T-cell (primary cell): ENCODE data around the gene TMEM19. TPM values are rescaled to one million over a fixed set of nuclear protein-coding genes. Genes with fewer than 3 reads are reported as not detected.

ENCODE experiments used
- ATAC-seq, 4 experiments: fragments of 200-7000 bp in 3 of 4; fragments of 150-1000 bp in 1 of 4; cut with Tn5 transposase; replicated peaks in 1 of 4; 1 replicate in 3 of 4; 2 replicates in 1 of 4; pipeline ENCODE4 v1.10.0; 2021; ENCODE audit warnings: moderate library complexity in 3 of 4, mild to moderate bottlenecking in 2 of 4, moderate number of reproducible peaks in 1 of 4
- CTCF ChIA-PET, 2 donors: fragments of 300-600 bp; sonication (Branson Sonifier 250); formaldehyde crosslinking; loops; one replicate each; lab custom pipeline; 2022; ENCODE audit warnings: antibody characterized with exemption in 2 of 2; lab: Charles Lee
- POLR2A ChIA-PET, 2 donors: fragments of 300-600 bp; sonication (Branson Sonifier 250); formaldehyde crosslinking; loops; one replicate each; lab custom pipeline; 2022; ENCODE audit warnings: antibody characterized with exemption in 2 of 2; lab: Charles Lee
- DNase-seq, 35 experiments: peaks; one replicate each; pipeline versions ENCODE4 v3.0.0 to v3.0.0-alpha.2; 2013 to 2023
- H3K27ac ChIP-seq: one replicate; pipeline ENCODE4 v1.5.1; 2013; ENCODE audit warnings: low read length
- H3K27me3 ChIP-seq, 2 experiments: replicated peaks in 1 of 2; 1 replicate in 1 of 2; 2 replicates in 1 of 2; pipeline versions ENCODE4 v1.6.1 to v1.7.0; 2013; ENCODE audit warnings: low read length in 1 of 2, mixed read lengths in 1 of 2; ENCODE audit not compliant: control insufficient read depth in 2 of 2, insufficient read depth in 2 of 2; ENCODE audit errors: extremely low read depth in 1 of 2
- H3K36me3 ChIP-seq, 2 donors: 1 replicate in 1 of 2; 2 replicates in 1 of 2; pipeline versions ENCODE4 v1.6.1 to v1.7.0; 2013; ENCODE audit warnings: low read length in 1 of 2; ENCODE audit not compliant: control insufficient read depth in 2 of 2, insufficient read depth in 1 of 2; ENCODE audit errors: extremely low read depth in 1 of 2
- H3K4me1 ChIP-seq, 2 experiments: 1 replicate in 1 of 2; 2 replicates in 1 of 2; pipeline versions ENCODE4 v1.6.1 to v1.7.0; 2013; ENCODE audit warnings: low read length in 2 of 2, mixed read lengths in 1 of 2; ENCODE audit not compliant: insufficient read depth in 2 of 2, control insufficient read depth in 1 of 2; ENCODE audit errors: extremely low read depth in 1 of 2
- H3K4me3 ChIP-seq, 2 donors: 1 replicate in 1 of 2; 2 replicates in 1 of 2; pipeline versions ENCODE4 v1.5.1 to v1.7.0; 2013; ENCODE audit warnings: mild to moderate bottlenecking in 2 of 2, low read length in 1 of 2, moderate library complexity in 1 of 2; ENCODE audit not compliant: control insufficient read depth in 1 of 2; ENCODE audit errors: extremely low read depth in 1 of 2
- H3K9me3 ChIP-seq: 2 replicates; pipeline ENCODE4 v1.7.0; 2013
- H3K27ac Mint-ChIP-seq, 2 donors: one replicate each; pipeline ENCODE4 v1.8.0; 2020 to 2021; ENCODE audit warnings: mild to moderate bottlenecking in 2 of 2, mixed read lengths in 2 of 2
- H3K27me3 Mint-ChIP-seq, 2 donors: one replicate each; pipeline ENCODE4 v1.8.0; 2021 to 2022; ENCODE audit warnings: mixed read lengths in 2 of 2
- H3K36me3 Mint-ChIP-seq: one replicate; pipeline ENCODE4 v1.8.0; 2021; ENCODE audit warnings: mixed read lengths
- H3K4me1 Mint-ChIP-seq, 3 donors: one replicate each; pipeline ENCODE4 v1.8.0; 2020 to 2022; ENCODE audit warnings: mixed read lengths in 3 of 3, mild to moderate bottlenecking in 1 of 3
- H3K4me3 Mint-ChIP-seq, 3 donors: one replicate each; pipeline ENCODE4 v1.8.0; 2020 to 2022; ENCODE audit warnings: mild to moderate bottlenecking in 3 of 3, mixed read lengths in 3 of 3, moderate library complexity in 3 of 3
- H3K9me3 Mint-ChIP-seq, 3 donors: one replicate each; pipeline ENCODE4 v1.8.0; 2020 to 2022; ENCODE audit warnings: mixed read lengths in 3 of 3
- WGBS: methylation state at CpG from one replicate; pipeline ENCODE4 v1.1.5; 2013; ENCODE audit warnings: missing lambda C conversion rate; ENCODE audit not compliant: insufficient coverage; 5-methylcytosine and 5-hydroxymethylcytosine counted together
- total RNA-seq, 35 experiments: library from RNA in 6 of 35; stranded (reverse) in 6 of 35; fragments of 120-200 nt in 1 of 35; gene quantifications; one replicate each; pipeline versions ENCODE4 v1.2.1 to v1.2.4 and lab custom pipeline; 2013 to 2026

Gene TMEM19
- total RNA-seq, 5 donors from 2014 or later (not counting 1 experiment from before 2014, with no cell fraction given) = 14.1 to 21.5 (median 17.7) TPM

DNA sequence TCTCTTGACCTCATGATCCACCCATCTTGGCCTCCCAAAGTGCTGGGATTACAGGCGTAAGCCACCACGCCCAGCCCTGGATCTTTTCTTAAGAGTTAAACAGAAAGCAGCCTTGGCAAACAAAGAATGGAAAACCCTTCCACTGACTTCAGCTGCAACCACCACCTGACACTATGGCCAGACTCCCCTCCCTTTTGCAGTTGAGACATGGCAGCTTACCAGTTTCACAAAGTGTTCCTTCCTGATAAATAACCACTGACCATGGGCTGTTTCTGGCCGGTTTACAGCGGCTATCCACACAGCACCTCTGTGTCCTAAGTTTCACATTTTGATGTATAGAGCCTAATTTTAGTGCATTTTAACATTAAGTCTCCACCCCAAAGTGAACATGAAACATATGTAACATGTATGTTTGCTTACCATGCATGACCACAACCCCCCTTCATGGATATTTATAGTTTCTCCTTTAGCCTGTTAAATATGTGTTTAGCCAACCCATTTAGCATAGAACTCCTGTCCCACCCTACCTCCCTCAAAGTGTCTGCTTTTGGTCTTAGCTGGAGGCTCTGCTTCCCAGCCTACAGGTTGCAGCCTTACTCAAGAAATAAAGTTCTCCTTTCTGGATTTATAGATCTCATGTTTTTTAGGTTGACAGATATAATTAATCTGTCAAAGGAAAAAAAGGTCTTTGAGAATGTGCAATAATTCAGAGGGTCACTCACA lies 36.1 kb downstream of the TMEM19 start:
- WGBS = 100% methylated on average over 2 of the region's 4 CpGs
- no peak for ATAC-seq

DNA sequence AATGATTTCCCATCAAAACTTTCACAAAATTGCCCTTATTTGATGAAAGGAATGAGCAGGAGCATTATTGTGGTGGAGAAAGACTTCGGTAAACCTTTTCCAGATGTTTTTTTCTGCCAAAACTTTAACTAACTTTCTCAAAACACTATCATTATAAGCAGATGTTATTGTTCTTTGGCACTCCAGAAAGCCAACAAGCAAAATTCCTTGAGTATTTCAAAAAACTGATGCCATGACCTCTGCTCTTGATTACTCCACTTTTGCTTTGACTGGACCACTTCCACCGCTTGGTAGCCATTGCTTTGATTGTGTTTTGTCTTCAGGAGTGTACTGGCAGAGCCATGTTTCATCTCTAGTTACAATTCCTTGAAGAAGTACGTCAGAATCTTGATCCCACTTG lies 39.1 kb downstream of the TMEM19 start:
- DNase-seq (no peak), ATAC-seq (no peak)
- ChIA-PET CTCF (no interaction called here), POLR2A (no interaction called here)
- Histone ChIP-seq H3K36me3 (no peaks in the 10 kb centered on the region), H3K27me3 (peaks cover 0 to 3% of the 10 kb centered on the region in 2 experiments), H3K27ac (no peak overlapping the region), H3K4me1 (no peaks in the 10 kb centered on the region), H3K9me3 (no peaks in the 10 kb centered on the region), H3K4me3 (no peak overlapping the region)
- H3K27me3 Mint-ChIP-seq = peaks cover 0 to 5% of the 10 kb centered on the region in 2 donors
- H3K9me3 Mint-ChIP-seq = no peaks in the 10 kb centered on the region
- no peaks in the 10 kb centered on the region for H3K4me1 Mint-ChIP-seq
- no peak overlapping the region for H3K4me3 Mint-ChIP-seq
- no peak overlapping the region for H3K27ac Mint-ChIP-seq
- H3K36me3 Mint-ChIP-seq = no peaks in the 10 kb centered on the region
- 29% methylated on average over 1 of the region's 3 CpGs for WGBS

More for the DNA sequence above, 36.1 kb downstream of the TMEM19 start:
- no peaks in the 10 kb centered on the region for H3K4me1 ChIP-seq
- no peaks in the 10 kb centered on the region for H3K9me3 Mint-ChIP-seq
- H3K9me3 ChIP-seq = no peaks in the 10 kb centered on the region
- H3K36me3 Mint-ChIP-seq = no peaks in the 10 kb centered on the region
- DNase-seq = no peak
- no peak overlapping the region for H3K4me3 Mint-ChIP-seq
- ChIA-PET POLR2A (no interaction called here), CTCF (interaction anchor here in 1 of 2 donors (1.4 kb wide), 1 partner anchor 25 kb away, joined by 5 read pairs; no protein-coding TSS in a partner anchor)
- H3K27me3 Mint-ChIP-seq = peaks cover 2 to 5% of the 10 kb centered on the region in 2 donors
- no peak overlapping the region for H3K27ac Mint-ChIP-seq
- no peaks in the 10 kb centered on the region for H3K36me3 ChIP-seq
- H3K4me1 Mint-ChIP-seq = no peaks in the 10 kb centered on the region
- no peak overlapping the region for H3K27ac ChIP-seq
- no peaks in the 10 kb centered on the region for H3K27me3 ChIP-seq
- H3K4me3 ChIP-seq = no peak overlapping the region

DNA sequence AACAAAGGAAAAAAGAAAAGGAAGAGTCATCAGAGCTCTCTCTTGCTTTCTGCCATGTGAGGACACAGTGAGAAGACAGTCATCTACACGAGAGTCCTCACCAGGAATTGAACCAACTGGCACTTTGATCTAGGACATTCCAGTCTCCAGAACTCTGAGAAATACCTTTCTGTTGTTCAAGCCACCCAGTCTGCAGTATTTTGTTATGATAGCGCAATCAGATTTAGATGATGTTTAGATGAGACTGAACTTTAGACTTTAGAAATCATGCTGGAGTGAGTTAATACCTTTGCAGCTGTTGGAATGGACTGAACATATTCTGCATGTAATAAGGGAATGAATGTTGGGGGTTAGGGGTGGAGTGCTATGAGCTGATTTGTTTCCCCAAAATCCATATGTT lies 40.7 kb downstream of the TMEM19 start:
- Histone ChIP-seq H3K9me3 (no peaks in the 10 kb centered on the region), H3K27me3 (peaks cover 0 to 3% of the 10 kb centered on the region in 2 experiments), H3K4me3 (no peak overlapping the region), H3K36me3 (no peaks in the 10 kb centered on the region), H3K27ac (no peak overlapping the region), H3K4me1 (no peaks in the 10 kb centered on the region)
- ATAC-seq (no peak), DNase-seq (no peak)
- Mint-ChIP-seq H3K4me1 (no peaks in the 10 kb centered on the region), H3K36me3 (no peaks in the 10 kb centered on the region), H3K27me3 (peaks cover 0 to 5% of the 10 kb centered on the region in 2 donors), H3K4me3 (no peak overlapping the region), H3K9me3 (no peaks in the 10 kb centered on the region), H3K27ac (no peak overlapping the region)
- POLR2A ChIA-PET = interaction anchor here in 1 of 2 donors (0.6 kb wide), 1 partner anchor 120 kb away, joined by 3 read pairs; no protein-coding TSS in a partner anchor
- WGBS = 60% methylated on average over 1 of the region's 2 CpGs
- CTCF ChIA-PET = interaction anchor here in 1 of 2 donors (0.6 kb wide), 1 partner anchor 21 kb away, joined by 3 read pairs; no protein-coding TSS in a partner anchor

DNA sequence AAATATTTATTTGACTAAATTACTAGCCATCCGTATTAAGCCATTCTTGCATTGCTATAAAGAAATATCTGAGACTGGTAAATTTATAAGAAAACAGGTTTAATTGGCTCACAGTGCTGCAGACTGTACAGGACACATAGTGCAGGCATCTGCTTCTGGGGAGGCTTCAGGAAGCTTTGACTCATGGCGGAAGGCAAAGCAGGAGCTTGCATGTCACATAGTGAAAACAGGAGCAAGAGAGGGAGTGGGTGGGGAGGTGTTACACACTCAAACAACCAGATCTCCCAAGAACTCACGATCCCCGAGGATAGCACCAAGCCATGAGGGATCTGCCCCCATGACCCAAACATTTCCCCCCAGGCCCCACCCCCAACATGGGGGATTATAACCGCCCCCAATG lies 42.1 kb downstream of the TMEM19 start:
- CTCF ChIA-PET = no interaction called here
- WGBS = no CpG with 5 or more reads among the region's 5 CpGs
- no peaks in the 10 kb centered on the region for H3K4me1 Mint-ChIP-seq
- H3K36me3 Mint-ChIP-seq = no peaks in the 10 kb centered on the region
- H3K9me3 Mint-ChIP-seq = no peaks in the 10 kb centered on the region
- Histone ChIP-seq H3K4me1 (no peaks in the 10 kb centered on the region), H3K27me3 (peaks cover 0 to 3% of the 10 kb centered on the region in 2 experiments), H3K36me3 (no peaks in the 10 kb centered on the region), H3K27ac (no peak overlapping the region), H3K4me3 (no peak overlapping the region), H3K9me3 (no peaks in the 10 kb centered on the region)
- no peak overlapping the region for H3K4me3 Mint-ChIP-seq
- DNase-seq = no peak
- H3K27ac Mint-ChIP-seq = no peak overlapping the region
- peaks cover 0 to 5% of the 10 kb centered on the region in 2 donors for H3K27me3 Mint-ChIP-seq
- POLR2A ChIA-PET = no interaction called here
- ATAC-seq = no peak

DNA sequence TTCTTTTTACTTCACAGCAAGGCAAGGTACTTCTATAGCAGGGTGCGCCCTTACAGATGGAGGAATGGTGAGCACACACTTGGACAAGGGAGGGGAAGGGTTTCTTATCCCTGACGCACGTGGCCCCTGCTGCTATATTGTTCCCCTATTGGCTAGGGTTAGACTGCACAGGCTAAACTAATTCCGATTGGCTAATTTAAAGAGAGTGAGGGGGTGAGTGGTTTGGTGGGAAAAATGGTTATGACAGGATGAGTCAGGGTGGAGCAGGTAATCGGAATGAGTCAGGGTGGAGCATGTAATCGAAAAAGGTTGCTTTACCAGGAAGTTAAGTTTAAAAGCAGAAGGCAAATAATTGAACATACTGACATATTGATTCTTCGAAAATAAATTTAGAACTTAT lies 45.1 kb downstream of the TMEM19 start:
- H3K9me3 ChIP-seq = no peaks in the 10 kb centered on the region
- CTCF ChIA-PET = no interaction called here
- 82% methylated on average over 3 of the region's 7 CpGs for WGBS
- no peak for DNase-seq
- Mint-ChIP-seq H3K4me1 (no peaks in the 10 kb centered on the region), H3K36me3 (no peaks in the 10 kb centered on the region), H3K9me3 (no peaks in the 10 kb centered on the region), H3K27me3 (no peaks in the 10 kb centered on the region), H3K4me3 (no peak overlapping the region), H3K27ac (no peak overlapping the region)
- no peak for ATAC-seq
- POLR2A ChIA-PET = no interaction called here
- H3K4me1 ChIP-seq = no peaks in the 10 kb centered on the region
- no peak overlapping the region for H3K4me3 ChIP-seq
- no peak overlapping the region for H3K27ac ChIP-seq
- H3K27me3 ChIP-seq = peaks cover 0 to 3% of the 10 kb centered on the region in 2 experiments
- no peaks in the 10 kb centered on the region for H3K36me3 ChIP-seq

DNA sequence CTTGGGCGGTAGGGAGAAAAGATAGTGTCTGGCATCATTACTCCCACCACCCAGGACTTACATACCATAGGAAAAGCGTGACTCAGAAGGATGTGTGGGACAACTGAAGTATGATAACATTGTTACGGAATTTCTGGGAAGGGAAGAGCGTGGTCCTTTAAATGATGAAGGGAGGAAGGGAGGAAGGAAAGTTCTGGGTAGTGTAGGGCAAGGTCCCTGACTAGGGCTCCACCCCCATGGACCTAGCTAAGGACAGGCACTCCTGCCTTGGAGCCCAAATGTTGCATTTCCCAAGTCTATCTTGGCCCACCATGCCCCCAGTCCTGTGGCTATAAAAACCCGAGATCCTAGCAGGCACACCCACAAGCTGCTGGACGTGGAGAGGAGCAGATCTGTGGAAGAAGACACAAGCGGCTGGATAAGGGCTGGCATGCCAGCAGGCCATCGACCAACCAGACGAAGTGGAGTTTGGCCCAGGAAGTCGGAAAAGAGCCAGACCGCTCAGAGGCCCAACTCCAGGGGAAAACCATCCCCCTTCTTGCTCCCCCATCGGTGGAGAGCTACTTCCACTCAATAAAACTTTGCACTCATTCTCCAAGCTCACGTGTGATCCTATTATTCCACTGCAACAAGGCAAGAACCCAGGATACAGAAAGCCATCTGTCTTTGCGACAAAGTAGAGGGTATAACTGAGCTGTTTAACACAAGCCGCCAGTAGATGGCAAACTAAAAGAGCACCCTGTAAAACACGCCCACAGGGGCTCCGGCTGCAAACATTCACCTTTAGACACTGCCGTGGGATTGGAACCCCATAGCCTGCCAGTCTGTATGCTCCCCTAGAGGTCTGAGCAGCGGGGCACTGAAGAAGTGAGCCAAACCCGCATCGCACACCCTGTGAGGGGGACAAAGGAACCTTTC lies 45.8 kb downstream of the TMEM19 start:
- no peak for DNase-seq
- H3K4me3 Mint-ChIP-seq = no peak overlapping the region
- no peaks in the 10 kb centered on the region for H3K36me3 Mint-ChIP-seq
- ATAC-seq = no peak
- no peaks in the 10 kb centered on the region for H3K27me3 Mint-ChIP-seq
- WGBS = 81% methylated on average over 13 of the region's 21 CpGs
- no peaks in the 10 kb centered on the region for H3K9me3 ChIP-seq
- H3K27ac Mint-ChIP-seq = no peak overlapping the region
- H3K4me3 ChIP-seq = no peak overlapping the region
- no peak overlapping the region for H3K27ac ChIP-seq
- H3K36me3 ChIP-seq = no peaks in the 10 kb centered on the region
- no peaks in the 10 kb centered on the region for H3K9me3 Mint-ChIP-seq
- H3K4me1 ChIP-seq = no peaks in the 10 kb centered on the region
- ChIA-PET CTCF (interaction anchor here in 1 of 2 donors (0.7 kb wide), 1 partner anchor 104 kb away, joined by 4 read pairs; no protein-coding TSS in a partner anchor), POLR2A (no interaction called here)
- H3K27me3 ChIP-seq = peaks cover 0 to 3% of the 10 kb centered on the region in 2 experiments
- H3K4me1 Mint-ChIP-seq = no peaks in the 10 kb centered on the region
